RPMI8226 (cell line): Measurements from ENCODE around the gene MED12L.
A peak's percentile ranks its signal among the peaks of the same experiment; 100 is the strongest.
"Not testable (repeated sequence)": the region's sequence is repeated elsewhere in the genome, so short reads cannot be mapped to it uniquely, and the experiment has no call there.

Source experiments
- DNase-seq: peaks from one replicate; pipeline ENCODE4 v3.0.0-alpha.2; 2015

The MED12L gene

DNA sequence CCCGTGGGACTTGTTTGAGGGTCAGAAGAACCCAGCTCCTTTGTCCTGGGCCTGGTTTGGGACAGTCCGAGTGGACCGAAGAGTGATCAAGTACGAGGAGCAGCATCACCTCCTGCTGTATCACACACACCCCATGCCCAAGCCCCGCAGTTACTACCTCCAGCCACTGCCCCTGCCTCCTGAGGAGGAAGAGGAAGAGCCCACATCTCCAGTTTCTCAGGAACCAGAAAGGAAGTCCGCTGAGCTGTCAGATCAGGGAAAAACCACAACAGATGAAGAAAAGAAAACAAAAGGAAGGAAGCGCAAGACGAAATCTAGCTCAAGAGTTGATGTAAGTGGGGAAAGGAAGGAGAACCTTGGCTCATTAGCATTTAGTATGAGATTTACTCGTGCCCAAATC, 302.4 kb downstream of the MED12L start:
- DNase-seq = no peak

DNA sequence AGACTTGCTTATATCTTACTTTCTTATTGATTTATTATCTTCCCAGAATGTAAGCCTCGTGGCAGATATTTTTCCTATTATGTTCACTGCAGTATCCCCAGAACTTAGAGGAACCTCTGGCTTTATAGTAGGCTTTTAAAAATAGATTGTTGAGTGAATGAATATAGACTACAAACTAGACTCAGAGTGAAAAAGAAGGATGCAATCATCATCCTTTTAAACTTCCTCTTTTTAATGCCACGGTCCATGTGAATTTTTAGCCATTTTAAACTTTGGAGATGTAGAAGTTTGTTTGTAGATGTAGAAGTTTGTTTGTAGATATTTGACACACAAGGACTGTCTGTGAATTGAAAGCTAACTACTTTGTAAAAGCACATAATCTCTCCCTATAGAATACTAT, 306.3 kb downstream of the MED12L start:
- no peak for DNase-seq

DNA sequence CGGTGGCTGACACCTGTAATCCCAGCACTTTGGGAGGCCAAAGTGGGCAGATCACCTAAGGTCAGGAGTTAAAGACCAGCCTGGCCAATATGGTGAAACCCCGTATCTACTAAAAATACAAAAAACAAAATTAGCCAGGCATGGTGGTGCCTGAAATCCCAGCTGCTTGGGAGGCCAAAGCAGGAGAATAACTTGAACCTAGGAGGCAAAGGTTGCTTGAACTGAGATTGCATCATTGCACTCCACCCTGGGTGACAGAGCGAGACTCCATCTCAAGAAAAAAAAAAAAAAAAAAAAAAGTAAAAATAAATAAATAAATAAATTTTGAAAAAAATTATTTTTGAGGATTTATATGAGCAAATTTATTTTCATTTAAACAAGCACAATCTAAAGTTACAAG, 306.7 kb downstream of the MED12L start:
- not testable (repeated sequence) for DNase-seq

DNA sequence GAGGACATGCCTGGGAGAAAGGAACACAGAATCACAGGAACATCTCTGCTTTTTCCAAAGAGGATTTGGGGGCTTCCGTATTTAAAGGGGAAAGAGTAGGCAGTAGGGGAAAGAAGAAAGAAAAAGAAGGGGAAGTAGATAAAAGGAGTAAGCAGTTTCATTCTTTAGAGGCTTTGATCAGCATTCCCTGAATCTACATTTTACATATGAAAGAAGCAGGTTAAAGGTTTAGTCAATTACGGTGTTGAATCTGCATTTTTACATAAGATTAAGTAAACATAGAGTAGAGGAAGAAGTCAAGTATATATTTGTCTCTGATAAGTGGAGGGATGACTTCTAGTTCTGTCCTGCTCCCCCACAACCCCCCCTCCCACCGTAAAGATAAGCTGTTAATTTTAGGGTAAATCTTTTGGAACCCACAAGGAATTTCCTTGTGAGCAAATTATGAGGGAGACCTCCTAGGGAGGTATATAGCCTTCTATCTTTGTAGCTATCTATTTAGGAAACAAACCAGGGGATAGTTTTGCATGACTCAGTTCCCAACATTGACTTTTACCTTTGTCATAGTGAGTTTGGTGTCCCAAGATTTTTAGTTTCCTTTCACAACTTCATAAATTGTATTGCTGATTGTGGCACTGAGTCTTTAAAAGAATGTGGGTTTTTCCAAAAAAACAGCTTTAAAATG, 307.8 kb downstream of the MED12L start:
- no peak for DNase-seq

DNA sequence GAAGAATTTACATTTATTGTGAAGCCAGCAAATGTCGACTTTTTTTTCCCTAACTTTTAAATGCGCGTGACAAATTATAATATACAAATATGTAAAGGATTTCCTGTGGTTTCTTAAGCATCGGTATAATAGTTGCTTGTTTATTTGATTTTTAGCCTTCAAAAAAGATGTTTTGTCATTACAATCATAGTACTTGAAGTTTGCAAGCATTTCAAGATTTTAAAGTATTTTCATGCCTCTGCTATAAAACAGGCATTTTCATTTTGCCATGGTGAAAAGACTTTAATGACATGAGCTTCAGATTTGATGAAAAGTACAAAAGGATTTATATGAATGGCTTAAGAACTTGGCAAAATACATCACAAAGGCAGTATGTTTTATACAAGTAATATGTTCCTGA, 308.5 kb downstream of the MED12L start:
- no peak for DNase-seq

DNA sequence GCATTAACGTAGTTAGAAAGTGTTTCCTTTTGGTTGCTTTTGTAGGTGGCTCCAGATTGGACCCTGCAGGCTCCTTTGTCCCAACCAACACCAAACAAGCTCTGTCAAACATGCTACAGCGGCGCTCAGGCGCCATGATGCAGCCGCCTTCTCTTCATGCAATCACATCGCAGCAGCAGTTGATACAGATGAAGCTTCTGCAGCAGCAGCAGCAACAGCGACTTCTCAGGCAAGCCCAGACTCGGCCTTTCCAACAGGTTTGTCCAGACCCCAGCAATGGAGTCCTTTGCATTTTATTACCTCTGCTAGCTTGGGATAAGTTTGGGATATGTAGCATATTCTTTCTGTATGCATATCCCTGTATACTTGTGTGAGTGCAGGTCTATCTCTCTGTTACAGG, 309.1 kb downstream of the MED12L start:
- no peak for DNase-seq

DNA sequence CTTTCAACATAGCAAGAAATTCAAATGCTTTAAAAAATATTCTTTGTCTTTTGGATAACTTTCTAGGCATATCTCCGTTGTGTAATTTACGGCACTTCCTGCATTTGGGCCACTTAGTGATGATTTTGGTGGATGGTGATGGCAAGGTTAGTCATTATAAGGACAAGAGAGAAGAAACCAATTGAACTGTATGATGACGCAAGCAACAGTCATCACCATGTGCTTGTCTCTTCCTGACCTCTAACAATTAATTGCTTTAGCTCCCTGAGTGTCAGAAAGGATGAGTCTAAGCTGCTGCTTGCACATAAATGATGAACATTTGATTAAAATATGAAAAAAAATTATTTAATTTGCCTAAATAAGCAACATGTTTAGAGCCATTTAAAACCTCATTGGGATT, 310.3 kb downstream of the MED12L start:
- DNase-seq = no peak

DNA sequence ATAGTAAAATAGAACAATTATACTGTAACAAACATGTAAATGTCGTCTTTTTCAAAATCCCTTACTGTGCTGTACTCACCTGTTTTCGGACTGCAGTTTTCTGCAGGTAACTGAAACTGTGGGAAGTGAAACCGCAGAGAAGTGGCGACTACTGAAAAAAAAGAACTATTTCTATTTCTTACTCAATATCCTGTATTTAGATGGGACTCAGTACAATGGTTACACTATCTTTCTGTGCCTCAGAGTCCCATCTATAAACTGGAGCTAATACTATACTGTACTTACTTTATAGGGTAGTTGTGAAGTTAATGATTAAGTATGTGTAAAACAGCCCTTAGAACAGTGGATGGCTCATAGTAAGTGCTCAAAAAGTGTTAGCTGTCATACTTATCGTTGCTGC, 313.4 kb downstream of the MED12L start:
- DNase-seq = peak; percentile 49

DNA sequence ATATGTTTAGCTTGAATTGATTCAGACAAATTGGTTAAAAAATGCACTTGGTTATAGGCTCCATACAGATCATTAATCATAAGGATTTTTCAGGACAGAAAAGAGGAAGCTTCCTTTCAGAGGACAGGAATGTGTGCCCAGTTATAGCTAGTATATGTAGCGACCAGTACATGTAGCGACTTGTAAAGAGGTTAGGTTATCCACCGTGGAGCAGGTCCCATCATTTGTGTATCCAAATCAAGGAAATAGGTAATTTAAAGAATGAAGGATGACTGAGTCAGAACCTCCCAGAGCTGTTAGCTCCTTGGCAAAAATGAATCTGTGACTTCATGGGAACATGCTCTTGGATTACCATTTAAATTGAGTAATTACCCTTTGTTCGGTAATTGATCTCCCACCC, 314.9 kb downstream of the MED12L start:
- DNase-seq = no peak

DNA sequence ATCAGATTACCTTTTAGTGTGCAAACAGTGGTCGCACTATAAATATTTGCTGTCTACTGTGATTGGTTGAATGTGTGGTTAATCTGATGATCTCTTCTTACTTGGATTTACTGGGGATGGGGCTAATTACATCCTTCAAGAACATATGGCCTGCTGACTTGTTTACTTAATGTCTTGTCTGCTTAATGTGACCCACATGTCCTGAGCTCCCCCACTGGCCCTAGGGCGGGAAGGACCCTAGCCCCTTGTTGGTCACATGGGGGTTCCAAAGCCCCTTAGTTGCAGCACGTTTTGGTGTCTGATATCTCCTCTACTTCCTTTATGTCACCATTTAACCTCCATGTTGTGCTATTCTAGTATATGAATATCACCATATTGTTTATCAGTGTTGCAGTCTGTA, 316.9 kb downstream of the MED12L start:
- no peak for DNase-seq

DNA sequence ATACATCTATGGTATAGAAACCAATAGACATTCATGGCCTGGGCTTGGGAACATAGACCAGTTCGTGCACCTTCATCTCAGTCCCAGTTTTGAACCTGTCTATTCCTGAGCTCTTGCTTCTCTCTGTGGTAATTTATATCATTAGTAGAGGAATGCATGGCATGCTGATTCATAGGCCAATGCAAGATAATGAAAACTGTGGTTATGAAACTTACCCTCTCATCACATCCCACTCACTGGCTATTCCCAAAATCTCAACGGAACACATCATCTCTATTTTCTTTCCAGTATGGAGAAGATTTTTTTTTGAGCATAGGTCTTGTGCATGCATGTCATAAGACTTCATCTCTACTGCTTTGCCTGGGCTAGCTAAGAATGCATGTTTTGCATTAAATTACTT, 317.8 kb downstream of the MED12L start:
- no peak for DNase-seq

DNA sequence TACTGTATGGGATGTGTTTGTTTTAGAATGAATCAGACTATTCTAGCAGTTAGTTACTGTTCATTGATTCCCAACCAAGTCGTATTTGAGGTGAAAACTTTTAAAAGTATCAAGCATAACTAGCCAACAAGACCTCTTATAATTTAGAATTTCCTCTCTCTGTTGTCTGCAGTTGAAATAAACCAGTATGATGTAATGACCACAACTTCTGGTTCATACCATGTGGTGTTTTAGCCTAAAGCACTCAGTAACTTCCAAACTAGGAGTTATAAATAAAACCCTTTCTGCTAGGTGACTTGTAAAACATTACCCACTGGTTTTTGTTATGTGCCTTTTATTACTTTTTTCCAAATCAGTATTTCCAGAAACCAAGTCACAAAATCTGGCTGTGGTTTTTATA, 318.9 kb downstream of the MED12L start:
- DNase-seq = no peak

DNA sequence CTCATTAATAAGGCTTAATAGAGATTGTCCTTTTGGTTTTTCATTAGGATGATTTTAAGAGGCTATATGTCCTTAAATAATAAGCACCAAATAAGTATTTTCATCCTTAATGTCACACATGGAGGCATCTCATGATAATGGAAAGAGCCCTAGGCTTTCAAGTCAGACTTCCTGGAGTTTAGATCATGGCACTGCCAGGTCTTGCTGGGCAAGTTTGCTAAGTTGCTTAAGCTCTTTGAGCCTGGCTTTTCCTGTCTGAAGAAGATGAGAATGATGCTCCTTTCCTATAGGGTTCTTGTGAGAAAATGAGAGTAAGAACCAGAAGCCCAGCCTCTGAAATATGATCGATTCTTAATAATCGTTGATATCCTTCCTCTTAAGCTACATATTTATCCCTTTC, 322.5 kb downstream of the MED12L start:
- no peak for DNase-seq

DNA sequence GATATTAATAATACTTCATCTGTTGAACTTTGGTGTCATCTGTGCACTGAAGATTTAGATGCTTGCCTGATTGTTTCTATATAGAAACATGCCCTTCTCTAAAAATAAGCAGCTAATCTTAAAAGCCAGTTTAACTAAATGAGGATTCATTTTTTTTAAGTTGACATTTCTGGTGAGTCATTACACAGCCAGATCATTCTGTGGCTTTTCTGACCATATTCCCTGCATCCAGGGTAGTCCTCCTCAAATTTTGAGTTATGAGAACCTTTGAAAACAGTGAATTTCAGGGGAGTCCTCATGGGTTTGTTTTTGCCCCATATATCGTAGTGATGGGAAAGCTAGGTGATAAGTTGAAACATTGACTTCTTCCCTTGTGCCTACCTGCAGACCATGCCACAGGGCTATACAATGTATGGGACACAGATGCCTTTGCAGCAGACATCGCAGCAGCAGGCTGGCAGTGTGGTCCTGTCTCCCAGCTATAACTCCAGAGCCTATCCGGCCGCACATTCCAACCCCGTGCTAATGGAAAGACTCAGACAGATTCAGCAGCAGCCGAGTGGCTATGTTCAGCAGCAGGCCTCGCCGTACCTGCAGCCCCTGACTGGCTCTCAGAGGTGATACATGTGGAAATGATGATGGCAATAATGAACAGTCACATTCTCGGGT, 325.6 kb downstream of the MED12L start:
- DNase-seq = no peak

DNA sequence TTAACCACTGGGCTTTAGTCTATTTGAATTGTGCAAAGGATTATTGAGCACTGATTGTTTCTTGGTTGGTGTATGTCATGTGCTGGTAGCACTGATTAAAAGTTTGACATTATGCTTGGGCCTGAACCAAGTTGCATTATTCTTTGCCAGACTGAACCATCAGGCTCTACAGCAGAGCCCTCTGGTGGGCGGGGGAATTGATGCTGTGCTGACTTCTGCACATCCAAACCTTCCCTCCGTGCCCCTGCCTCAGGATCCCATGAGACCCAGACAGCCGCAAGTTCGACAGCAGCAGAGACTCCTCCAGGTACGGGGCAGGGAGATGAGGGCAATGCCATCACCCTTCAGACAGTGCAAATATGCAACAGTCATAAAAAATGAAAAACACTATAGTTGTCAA, 327.5 kb downstream of the MED12L start:
- DNase-seq = no peak

DNA sequence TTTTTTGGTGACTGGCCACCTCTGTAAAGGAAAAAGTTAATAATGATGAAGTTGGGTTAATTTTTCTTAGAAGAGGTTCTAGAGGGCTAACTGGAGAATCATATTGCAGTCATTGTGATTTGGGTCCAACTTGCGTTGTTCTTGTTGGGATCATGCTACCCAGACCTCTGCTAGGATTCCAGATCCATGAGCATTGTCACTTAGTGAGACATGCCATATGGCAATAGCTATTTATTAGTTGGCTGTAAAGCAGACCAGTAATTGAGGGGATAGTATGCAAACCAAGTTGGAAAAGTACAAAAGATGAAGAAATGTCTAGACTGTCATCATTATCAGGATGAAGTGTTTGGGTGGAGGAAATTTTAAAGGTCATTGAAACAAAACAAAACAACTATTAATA, 329.8 kb downstream of the MED12L start:
- DNase-seq = no peak

DNA sequence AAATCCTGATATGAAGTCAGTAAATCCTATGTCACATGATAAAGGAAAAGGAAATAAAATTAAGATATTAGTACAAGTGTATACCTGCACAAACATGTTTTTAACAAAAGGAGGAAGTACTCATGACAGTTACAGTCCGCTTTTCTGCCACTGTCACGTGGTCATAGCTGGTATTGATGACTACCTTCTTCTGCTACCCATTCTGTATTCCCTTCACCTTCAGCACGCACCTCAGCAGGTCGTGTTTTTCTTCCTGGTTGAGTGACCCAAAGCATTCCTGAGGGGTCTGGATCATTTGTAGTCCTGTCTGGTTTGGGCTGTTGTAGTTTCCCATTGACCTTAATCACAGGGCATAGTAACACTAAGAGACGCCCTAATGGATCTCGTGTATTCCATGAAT, 334.3 kb downstream of the MED12L start:
- no peak for DNase-seq

DNA sequence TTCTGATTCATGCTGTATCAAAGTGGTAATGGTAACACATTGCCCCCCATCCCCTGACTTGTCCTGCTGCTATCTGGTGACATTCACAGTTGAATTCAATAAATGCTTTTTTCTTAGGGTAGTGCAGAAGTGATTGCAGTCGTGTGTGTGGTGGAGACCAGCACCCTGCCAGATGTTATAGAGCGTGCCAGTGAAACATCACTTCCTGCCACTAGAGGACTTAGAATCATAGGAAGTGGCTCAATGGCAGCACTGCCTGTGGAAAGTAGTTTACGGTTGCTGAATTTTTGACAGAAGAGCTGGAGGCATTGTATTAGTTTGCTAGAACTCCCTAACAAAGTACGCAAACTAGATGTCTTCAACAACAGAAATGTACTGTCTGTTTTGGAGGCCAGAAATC, 336.5 kb downstream of the MED12L start:
- DNase-seq = peak; percentile 29

DNA sequence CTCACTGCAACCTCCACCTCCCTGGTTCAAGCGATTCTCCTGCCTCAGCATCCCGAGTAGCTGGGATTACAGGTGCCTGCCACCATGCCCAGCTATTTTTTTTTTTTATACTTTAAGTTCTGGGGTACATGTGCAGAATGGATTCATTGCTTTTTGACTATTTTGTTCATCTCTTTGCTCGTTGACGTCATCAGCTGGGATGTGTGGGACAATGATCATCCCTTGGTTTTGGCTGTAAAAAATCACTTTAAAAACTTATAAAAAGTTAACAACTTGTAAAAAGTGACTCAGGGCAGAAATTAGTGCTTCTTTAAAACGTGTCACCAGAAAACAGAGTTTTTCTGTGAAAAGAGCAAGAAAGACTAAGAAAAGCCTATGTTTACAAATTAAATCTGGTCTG, 337.6 kb downstream of the MED12L start:
- DNase-seq = no peak

DNA sequence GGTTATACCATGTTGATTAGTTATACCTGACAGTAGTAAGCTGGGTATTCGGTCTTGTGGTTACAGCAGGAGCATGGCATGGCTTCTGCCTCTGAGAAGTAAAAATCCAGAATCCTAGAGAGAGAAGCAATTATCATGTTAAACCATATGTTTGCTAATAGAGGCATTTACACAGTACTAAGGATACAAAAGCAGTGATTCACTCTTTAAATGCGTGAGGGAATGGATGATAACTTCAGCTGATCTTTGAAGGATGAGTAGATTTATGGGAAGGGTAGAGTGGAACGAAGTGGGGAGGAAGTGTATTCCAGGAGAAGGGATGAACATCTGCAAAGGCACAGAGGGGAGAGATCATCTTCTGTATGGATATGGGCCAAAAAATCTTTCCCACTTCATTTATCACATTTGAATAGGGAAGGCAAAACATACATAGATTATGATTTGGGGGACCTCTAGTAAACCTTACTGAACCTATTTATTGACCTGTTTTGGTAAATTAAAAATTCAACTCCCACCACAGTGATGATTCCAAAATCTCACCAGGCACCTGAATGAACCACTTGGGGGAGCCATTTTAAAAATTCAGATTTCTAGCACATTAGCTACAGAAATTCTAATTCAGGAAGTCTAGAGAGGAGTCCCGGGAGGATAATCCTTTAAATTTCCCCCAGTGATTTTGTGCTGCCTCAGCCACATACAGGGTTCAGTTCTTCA, 340.3 kb downstream of the MED12L start:
- DNase-seq = no peak

DNA sequence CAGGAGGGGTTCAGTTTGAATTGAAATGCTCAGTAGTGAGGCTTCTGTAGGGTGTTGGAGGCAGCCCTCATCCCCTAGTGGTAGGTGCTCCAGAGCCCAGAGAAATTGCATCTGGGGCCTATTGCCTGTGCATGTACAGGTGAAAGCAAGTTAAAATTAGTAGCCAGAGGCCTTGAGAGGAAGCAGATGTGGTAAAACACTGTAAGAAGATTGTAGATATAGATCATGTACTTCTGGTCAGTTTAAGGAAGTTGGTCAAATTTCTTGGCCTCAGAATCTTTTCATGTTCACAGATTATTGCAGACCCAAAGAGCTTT, 340.8 kb downstream of the MED12L start:
- DNase-seq = peak; percentile 62

DNA sequence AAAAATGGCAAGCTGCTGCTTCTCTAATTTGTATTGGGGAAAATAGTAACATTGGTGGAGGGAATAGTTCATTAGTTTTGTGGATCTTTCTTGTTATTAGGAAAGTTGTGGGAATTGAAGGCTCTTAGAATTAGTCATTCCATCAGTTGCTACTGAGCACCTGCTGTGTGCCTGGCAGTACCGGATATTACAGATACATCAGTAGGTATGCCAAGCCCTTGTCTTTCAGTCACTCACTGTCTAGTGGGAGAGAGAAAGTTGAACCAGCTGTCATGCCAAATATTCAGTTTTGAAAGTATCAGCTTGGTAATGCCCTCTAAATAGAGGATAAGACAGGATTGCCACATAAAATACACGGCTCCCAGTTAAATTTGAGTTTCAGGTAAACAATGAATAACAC, 342.9 kb downstream of the MED12L start:
- DNase-seq = no peak

DNA sequence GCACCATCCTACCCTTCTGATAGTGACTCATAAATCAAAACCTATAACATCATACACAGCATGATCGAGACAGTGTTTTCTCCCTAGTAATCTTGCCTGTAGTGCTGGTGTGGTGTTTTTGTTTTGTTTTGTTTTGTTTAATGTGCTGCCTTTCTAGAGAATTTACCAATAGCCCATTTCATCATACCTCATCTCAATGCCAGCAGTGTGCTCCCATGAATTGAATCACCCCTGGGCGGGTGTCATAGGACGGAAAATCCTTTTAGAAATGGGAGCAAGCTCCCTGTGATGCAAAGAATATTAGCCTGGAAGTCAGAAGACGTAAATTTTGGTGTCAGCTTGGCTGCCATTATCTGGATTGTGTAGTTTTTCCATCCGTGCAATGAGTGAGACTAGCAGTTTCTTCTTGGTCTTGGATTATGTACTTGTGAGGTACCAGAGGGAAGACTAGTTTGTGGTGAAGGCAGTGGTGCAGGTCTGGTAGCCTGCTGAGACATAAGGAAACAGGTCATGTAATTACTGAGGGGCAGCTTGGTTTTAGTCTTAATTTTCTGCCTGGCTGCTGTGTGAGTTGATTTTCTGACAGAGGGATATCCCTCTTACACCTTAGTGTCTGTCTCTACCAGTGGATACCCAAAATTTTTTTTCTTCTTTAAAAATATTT, 345.5 kb downstream of the MED12L start:
- DNase-seq = no peak

DNA sequence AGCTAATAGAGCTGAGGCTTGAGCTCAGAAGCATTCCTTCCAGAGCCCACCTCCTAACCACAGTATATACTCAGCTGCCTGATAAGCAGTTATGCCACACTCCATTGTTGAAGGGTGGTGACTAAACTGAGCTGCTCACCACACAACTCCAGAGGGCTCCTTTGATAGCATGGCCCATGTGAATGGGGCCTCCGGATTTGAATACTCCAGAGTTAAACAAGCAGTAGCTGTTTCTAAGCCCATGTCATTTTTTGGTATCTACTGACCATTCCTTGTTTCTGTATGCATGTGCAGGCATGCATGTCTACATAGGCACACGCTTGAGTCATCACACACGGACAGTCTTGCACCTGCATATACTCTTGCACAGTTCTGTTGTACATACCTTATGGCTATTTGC, 346.5 kb downstream of the MED12L start:
- DNase-seq = no peak
